ENCODE data around the gene LYZL1.
"Not testable (repeated sequence)": the region's sequence is repeated elsewhere in the genome, so short reads cannot be mapped to it uniquely, and the experiment has no call there.

The LYZL1 gene

DNA sequence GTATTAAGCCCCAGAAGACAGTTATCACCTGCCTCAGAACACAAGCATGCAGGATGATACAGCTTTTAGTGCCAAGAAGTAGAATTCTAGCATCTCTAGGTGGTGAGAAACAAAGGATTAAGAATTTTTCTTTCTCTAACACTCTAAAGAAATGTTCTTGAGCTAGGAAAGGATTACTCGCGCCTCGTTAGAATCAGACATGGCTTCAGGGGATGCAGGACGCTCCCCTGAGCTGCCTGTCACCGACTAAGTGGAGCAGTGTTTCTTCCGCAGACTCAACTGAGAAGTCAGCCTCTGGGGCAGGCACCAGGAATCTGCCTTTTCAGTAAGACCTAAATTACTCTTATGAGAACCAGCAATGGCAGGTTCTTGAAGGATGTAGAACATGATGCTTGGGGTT is at the start of gene LYZL1:
LYZL1 (plus strand) TSS at position 165 of the 400 bp plus-strand sequence. CDS start 2,798 bp downstream, outside the sequence.
- DNase-seq (ENCODE audit: low read depth) = not testable (repeated sequence)

DNA sequence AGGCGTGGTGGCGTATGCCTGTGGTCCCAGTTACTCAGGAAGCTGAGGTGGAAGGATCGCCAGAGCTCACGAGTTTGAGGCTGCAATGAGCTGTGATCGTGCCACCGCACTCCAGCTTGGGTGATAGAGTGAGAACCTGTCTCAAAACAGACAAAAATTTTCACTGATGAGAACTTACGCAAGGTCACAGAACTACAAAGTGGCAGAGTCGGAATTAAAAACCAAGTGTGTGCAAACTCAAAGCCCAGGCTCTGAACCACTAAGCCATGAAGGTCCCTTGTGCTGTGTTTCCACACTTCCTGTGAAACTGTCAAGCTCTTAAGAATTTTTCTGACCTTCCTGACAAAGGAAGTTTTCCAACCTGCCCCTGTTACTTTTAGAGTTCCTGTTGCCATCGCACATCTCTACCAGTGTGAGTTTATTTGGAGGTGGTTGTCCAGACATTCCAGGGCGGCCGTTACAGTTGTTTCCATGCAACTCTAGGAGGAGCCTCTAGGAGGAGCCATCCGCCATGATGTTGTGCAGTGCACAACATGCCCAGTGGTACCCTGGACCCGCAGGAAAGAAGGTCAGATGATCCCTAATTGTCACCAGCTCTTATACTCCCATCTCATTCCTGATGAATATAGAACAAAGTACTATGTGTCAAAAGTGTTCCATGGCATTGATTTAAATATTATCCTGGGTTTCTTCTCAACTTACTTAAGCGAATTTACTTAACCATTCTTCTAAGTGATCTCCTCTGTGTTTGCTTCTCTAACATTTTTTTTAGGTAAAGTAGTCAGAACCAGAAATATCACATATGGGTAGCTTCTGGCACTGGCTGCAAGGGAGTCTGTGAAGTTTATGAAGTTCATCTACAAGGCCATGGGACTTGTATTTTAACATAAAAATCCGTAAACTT is 49.0 kb upstream of the LYZL1 start:
- no peak for DNase-seq (ENCODE audit: low read depth)

DNA sequence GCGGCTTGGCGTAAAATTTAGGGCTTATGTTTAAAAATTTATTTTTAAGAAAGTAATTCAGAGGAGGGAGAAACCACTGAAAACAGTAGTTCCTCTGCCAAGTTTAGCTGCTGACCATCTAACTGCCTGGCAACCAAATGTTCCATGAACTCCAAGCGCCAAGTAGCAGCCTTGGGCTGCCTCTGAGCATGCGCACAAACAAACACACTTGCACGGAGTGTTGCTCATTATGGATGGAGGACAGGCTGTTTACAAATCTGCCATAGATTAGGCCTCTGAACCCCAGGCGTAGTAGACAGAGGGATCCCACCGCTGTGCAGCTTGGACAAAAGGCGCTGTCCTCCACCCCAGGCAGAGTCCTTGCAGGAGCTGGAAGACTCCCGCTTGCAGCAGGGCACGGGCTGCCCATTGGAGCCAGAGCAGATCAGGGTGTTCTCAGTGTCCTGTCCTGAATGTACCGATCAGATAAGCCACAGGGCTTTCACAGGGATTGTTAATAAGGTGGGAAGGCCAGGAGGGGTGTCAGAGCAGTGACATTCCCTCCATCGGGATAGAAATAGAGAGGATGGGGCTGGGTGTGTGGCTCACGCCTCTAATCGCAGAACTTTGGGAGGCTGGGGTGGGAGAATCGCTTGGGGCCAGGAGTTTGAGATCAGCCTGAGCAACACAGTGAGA is 47.7 kb upstream of the LYZL1 start:
- no peak for DNase-seq (ENCODE audit: low read depth)

DNA sequence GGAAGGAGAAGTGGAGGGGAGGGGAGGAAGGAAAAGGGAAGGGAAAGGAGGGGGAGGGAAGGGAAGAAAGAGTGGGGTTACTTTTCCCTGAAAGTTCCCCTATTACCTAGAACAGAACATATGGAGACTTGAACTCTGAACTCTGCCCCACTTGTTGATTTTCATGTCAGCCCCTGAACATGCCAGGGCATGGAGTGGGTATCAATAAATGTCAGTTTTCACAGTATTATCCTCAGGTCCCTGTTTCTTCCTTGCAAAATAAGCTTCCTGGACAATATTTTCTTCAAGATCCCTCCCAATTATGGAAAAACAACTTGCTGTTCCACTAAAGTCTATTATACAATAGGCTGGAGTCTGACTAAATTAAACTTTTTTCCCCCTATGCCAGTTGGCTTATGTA is 46.9 kb upstream of the LYZL1 start:
- no peak for DNase-seq (ENCODE audit: low read depth)

DNA sequence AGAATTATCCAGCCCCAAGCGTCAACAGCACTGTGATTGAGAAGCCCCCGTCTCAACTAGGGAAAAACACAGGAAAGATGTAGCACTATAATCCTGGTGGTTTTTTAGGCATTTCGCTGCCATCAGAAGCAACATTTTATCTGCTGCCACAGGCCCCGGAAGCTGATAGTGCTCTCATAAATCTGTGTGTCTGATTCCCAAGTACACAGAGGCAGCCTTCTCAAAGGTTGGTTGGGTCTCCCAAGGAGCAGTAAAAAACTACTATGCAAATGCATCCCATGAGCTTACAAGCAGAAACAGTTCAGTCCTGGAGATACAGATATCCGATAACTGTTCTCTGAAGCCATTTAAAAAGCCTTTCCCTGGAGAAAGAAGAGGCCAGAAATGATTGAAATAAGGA is 45.8 kb upstream of the LYZL1 start:
- no peak for DNase-seq (ENCODE audit: low read depth)

DNA sequence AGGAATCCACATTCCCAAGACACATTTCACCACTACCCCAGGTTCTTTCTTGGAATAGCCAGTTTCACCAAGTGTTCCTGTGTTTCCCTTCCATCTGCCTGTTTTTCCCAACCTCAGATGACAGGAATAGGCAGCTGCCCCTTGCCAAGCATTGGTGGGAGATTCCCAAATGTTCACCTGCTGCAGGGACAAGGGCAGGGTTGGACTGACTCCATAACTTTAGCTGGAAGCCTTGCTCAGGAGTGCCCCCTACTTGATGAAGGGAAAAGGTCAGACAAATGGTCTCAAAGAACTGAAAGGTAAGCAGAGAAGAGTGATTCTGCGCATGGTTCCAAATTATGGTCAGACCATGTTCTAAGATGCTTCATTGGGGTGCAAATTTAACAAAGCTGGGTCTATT is 45.1 kb upstream of the LYZL1 start:
- DNase-seq (ENCODE audit: low read depth) = no peak

DNA sequence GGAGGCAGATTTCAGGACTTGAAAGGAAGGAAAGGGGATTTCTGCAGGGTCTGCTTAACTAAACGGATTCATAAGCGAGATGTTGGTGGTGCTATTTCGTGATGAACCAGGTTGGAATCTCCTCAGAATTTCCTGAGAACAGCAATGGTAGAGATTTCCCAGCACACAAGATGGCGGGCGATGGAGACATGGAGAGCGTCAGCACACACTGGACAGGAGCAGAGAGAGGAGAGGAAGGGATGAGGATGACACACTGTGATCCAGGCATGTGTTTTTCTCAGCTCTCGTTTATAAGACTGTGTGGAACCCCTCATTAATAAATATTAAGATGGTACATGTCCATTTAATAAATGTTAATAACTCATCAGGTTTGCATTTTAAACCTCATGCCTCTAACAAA is 43.9 kb upstream of the LYZL1 start:
- no peak for DNase-seq (ENCODE audit: low read depth)

DNA sequence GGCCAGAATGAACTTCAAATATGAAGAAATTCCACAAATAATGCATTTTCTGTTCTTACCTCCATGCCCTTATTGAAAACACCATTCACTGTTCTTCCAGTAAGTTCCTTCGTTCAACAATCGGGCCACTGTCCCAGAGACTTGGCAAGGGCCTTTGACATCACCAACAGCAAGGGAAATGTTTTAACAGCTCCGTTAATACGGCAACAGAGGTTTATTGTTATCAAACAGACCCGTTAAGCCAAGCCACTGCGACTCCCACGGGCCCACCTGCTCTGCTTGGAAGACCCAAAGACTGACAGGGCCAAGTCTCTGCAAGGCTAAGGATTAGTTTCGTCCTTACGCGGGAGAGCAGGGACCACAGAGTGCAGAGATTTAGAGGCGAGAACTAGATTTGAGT is 43.4 kb upstream of the LYZL1 start:
- DNase-seq (ENCODE audit: low read depth) = no peak

DNA sequence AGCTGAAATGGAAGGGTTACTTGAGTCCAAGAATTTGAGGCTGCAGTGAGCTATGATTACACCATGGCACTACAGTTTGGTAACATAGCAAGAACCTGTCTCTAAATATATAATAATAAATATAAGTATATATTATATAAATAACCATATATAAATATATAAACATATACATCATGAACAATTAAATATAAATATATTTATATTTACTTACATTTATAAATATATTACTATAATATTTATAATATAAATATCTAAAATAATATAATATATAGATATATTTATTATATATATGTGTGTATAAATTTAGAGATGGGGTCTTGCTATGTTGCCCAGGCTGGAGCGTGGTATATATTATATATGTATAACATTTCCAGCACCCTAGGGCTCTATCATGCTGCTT is 42.4 kb upstream of the LYZL1 start:
- DNase-seq (ENCODE audit: low read depth) = no peak

DNA sequence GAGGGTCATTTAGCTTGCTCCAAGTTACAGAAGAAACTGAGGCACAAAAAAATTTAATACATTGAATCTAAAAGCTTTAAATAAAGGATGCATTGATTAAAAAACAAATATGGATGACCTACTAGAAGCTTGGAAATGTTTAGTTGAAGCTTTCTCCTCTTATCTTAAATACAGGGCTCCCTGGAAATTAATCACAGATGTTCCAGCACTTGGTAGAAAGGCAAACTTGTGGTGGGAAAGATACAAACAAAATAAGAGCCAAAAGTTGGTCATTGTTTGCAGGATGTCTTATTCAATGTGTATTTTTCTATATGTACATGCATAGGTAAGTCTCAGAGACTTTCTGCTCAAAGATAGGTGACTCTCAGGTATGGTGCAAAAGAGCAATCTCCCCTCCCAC is 40.7 kb upstream of the LYZL1 start:
- no peak for DNase-seq (ENCODE audit: low read depth)

DNA sequence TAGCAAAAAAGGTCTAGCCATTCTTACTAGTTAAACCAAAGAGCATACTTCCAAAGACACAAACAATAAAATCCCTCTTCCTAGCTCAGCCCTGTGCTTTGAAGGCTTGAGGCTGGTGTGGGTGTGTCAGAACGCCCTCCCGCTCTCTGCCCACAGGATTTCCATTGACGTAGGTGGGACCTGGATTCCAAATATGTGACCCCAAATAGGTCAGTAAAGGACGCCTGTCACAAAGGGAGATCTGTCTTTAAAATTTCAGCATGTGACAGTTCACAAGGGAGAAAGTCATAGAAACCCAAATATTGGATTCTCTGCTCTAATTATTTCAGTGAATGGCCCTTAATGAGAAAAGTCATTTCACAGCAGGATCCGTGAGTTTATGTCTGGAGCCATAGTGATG is 39.9 kb upstream of the LYZL1 start:
- no peak for DNase-seq (ENCODE audit: low read depth)

DNA sequence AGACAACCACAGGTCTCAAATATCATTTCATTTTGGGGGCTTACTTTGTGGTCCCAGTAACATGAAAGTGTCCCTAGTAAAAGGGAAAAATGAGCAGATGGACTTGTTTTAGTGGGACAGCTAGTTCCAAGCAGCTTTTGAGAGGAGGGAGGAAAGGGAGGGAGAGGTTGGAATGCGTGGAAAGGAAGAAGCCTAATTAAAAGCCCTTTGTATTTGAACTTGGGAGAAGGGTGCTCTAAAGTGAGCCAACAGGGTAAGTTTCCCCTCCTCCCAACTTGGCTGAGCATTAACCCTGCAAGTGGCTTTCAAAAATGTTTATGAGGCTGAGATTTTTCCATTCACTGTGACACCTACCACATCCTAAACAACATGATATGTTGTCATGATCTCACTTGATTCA is 38.8 kb upstream of the LYZL1 start:
- no peak for DNase-seq (ENCODE audit: low read depth)

DNA sequence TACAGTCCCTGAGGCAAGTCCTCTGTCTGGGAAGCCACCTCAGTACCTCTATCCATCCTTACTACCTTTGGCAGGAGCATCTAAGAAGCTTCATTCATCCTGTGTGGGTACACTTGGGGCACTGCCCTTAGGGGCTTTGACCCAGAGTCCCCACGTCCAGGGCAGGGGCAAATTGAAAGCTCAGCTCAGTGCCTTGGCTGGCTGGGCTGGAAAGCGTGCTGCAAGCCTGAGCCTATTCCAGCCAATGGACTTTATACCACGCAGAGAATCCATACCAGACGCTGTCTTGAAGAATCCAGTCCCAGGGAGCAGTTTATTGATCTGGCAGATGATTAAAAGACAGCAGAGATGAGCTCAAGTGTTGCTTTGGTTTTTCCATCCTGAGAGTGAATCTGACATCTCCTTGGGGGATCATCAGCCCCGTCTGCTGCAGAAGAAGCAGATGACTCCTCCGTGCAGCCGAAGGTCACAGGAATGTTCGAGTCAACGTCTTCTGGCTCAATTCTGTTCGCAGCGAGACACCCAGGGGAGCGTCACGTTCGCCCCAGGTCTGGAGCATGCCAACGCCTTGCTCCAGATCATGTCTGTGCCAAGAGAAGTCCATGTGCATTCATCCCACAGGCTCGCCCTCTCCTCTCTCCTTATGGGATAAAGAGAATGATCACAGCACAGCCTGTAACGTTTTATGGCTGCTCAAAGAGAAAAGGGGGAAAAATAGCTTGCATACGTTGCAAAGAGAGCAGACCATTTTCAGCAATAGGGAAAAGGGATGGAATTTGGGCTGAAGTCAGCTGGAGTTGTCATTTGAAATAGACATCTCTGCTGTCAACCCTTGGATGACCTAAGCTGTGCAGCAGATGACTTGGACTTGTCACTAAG is 35.8 kb upstream of the LYZL1 start:
- DNase-seq (ENCODE audit: low read depth) = no peak

DNA sequence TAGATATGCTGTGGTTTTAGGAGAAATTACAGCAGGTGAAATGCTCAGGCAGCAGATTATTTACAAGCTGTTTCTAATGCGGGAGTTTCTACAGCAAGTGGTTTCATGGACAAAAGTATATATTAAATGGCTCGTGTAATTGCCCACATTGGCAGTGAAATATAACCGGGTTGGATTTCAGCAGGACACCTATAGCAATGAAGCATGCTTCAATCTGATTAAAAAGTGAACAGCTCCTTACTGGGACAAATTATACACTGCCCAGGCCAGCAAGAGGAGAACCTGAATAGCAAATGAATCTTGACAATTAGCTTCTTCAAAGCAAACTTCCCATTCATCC is 35.2 kb upstream of the LYZL1 start:
- no peak for DNase-seq (ENCODE audit: low read depth)

DNA sequence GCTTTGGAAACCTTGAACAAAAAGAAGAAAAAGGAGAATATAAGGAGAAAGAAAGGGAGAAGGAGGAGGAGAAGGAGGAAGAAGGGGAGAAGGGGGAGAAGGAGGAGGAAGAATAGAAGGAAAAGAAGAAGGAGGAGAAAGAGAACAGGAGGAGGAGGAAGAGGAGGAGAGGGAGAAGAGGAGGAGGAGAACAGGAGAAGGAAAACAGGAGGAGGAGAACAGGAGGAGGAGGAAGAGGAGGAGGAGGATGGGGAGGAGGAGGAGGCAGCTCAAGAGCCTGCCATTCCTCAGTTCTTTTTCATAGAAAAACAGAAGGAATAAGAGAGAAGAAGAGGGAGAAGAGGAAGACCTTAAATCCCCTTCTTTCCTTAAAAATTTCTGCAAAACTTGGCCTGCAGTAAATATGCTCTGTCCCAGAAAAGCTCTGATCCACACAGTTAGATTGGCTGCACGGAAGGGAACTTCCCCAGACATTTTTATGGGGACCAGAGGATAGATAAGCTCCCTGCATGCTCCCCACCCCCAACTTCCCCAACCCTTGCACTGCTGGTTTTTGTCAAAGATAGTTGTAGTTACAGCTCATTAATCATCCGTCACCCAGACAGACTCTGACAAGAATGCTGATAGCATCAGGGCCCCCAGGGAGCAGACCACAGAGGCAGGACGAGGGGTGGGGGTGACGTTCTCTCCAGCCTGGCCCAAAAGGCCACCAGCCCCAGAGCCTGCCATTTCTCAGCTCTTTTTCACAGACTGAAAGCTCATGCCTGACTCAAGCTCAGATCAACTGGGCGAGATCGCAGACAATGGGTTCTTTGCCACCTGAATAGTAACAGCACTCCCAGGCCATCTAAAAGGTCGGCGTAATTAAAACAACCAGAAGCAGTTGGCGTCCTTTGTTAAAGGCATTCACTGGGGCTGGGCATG is 34.5 kb upstream of the LYZL1 start:
- no peak for DNase-seq (ENCODE audit: low read depth)

DNA sequence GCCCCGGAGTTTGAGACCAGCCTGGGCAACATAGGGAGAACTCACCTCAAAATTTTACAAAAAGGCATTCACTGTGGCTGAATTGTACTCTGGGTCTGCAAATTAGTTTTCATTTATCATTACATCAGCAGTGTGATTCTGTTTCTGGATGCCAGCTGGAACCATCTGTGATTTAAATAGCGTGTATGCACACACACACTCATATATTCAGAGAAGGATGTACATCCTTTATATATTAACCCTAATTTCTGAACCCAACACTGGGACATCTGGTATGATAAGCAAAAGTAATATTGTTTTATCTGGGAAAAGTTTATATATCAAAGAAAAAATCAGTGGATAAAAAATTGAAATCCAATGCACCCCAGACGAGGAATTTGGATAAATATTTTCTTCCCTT is 33.8 kb upstream of the LYZL1 start:
- no peak for DNase-seq (ENCODE audit: low read depth)

DNA sequence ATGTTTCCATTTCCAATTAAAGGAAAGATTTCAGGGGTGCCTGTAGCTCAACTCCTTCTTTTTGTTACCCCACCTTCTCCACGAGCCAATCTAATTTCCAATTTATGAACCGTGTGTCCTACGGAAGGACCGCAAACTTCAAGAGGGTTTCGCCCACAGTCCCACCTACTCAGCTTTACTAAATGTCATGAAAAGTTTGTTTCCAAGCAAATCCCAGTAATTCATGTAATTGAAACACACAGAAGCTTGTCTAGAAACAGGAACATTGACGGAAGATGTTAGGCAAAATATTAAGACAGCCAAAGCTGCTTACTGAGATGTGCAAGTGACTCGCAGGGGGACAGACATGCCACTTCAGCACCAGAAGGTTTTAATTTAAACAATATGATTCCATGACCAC is 32.9 kb upstream of the LYZL1 start:
- DNase-seq (ENCODE audit: low read depth) = no peak

DNA sequence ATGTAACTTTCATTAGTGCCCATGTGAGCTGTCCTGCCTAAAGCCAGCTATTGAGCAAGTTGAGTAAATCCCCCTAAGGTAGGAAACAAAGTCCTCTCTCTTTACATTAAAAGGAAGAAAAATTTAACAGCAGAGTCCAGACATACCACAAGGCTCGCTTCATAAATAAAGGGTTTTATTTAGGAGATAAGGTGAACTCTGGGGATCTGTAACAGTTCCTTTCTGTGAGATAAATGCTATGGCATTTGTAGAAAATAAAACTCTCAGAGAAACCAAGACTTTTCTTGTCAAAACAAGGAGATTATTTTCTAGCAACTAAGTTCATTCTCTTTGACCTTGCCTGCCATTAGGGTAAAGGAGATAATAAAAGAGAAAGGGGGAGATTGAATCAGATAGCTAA is 32.3 kb upstream of the LYZL1 start:
- no peak for DNase-seq (ENCODE audit: low read depth)

DNA sequence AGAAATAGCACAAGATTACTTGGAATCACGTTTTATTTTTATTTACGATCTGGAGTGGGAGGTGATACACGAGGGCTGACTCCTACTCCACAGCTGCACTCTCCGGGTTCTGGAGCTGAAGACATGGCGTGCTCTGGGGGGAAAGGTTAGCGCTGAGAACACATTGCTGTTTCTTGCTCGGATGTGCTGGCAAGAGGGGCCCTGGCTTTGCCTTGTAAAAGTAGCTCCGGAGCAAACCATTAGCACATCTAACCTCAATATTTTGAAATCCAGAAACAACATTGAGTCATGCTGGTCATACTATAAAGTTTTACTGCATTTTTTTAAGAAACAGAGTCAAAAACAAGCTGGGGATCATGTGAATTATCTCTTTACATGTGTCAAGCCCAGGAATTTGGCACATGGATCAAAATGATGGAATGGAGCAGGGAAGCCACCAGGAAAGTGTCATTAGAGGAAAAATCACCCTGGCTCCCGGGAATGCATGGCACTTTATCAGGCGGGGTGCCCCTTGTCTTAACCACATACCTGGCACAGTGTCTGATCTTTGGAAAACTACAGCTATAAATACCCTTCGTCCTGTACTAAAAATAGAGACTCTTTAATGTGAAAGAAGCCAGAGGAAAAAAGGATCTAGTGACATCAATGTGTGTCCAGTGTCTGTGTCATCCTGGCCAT is 31.6 kb upstream of the LYZL1 start:
- no peak for DNase-seq (ENCODE audit: low read depth)

DNA sequence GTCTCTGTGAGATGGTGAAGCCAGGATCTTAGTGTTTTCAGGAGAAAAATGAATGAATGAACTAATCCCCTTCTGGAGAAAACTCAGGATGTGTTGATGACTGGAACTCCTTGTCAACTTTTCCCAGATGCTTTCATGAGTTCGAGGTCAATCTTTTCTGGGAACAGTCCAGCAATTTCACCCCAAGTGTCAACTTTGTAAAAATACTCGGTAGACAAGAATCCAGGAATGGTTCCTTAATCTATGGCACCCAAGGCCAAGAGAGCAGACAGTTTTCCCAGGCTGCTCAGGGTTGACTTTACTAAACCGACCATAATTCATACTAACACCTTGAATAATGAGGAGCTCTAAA is 31.1 kb upstream of the LYZL1 start:
- DNase-seq (ENCODE audit: low read depth) = no peak

DNA sequence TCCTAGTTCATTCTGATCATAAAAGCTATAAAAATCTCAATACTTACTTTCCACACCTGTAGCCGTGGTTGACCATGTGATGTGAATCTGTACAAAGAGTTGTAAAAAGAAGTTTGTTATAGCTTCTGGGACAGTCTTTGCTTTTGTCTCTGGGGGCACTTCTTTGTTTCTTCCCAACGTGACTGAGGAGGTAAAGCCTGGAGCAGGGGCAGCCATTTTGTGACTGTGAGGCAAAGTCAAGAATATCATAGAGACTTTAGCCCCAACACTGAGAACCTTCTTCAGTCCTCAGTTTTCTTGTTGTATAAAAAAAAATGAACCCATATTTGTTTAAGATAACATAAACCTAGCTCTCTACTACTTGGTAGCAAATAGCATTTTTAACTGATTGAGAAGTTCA is 29.4 kb upstream of the LYZL1 start:
- no peak for DNase-seq (ENCODE audit: low read depth)
